Mammary epithelial cell (primary cell): ENCODE data around the gene NEUROD4.

Experiments
- EZH2 ChIP-seq: IDR thresholded peaks from 2 replicates; pipeline ENCODE4 v1.6.1; 2012; ENCODE audit warnings: low read length, inconsistent platforms, borderline replicate concordance
- TF ChIP-seq, protein P1 (sequence below), 2 donors: IDR thresholded peaks in 1 of 2; conservative IDR thresholded peaks in 1 of 2; 2 replicates each; pipeline ENCODE4 v1.5.1; 2011 to 2012; ENCODE audit warnings: inconsistent platforms in 2 of 2, low read length in 2 of 2, mild to moderate bottlenecking in 2 of 2, control low read depth in 1 of 2, low read depth in 1 of 2; ENCODE audit not compliant: insufficient read depth in 1 of 2; ENCODE audit errors: extremely low read depth in 1 of 2

DNA sequence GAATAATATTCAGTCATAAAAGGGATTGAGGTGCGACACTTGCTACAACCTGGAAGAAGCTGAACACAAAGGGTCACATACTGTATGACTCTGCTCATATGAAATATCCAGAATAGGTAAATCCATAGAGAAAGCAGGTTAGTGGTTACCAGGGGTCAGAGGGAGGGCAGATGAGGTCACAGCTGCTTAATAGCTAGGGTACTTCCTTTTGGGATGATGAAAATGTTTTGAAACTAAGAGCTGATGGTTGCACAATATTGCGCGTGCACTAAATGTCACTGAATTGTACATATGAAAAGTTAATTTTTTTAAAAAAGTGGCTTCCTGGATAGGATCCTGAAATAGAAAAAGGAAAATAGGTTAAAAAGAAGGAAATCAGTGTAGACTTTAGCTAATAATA lies 23.8 kb downstream of the NEUROD4 start:
- TF ChIP-seq, protein P1, sequence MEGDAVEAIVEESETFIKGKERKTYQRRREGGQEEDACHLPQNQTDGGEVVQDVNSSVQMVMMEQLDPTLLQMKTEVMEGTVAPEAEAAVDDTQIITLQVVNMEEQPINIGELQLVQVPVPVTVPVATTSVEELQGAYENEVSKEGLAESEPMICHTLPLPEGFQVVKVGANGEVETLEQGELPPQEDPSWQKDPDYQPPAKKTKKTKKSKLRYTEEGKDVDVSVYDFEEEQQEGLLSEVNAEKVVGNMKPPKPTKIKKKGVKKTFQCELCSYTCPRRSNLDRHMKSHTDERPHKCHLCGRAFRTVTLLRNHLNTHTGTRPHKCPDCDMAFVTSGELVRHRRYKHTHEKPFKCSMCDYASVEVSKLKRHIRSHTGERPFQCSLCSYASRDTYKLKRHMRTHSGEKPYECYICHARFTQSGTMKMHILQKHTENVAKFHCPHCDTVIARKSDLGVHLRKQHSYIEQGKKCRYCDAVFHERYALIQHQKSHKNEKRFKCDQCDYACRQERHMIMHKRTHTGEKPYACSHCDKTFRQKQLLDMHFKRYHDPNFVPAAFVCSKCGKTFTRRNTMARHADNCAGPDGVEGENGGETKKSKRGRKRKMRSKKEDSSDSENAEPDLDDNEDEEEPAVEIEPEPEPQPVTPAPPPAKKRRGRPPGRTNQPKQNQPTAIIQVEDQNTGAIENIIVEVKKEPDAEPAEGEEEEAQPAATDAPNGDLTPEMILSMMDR (conservative IDR thresholded peaks at IDR 0.05 in 1 of 2, IDR thresholded peaks at IDR 0.05 in 1 of 2; ENCODE audit: extremely low read depth in 1 of 2, insufficient read depth in 1 of 2, low read depth in 1 of 2, low read length in 2 of 2), result no peak
- no peak for TF ChIP-seq EZH2
